Measurements from ENCODE around the gene ZNF177.

ZNF177 gene

GRCh38 chr19:9353011-9353410 lies 9.8 kb upstream of the ZNF177 start:
- H3K4me3 ChIP-seq (ENCODE audit: insufficient read depth, low read length, poor library complexity, severe bottlenecking), result no peak overlapping the region

GRCh38 chr19:9354651-9355050 lies 8.2 kb upstream of the ZNF177 start:
- no peak overlapping the region for H3K9ac ChIP-seq (ENCODE audit: low read length)
- H3K27me3 ChIP-seq (ENCODE audit: low read length), result no peaks in the 10 kb centered on the region
- no peak overlapping the region for H3K4me3 ChIP-seq (ENCODE audit: insufficient read depth, low read length, poor library complexity, severe bottlenecking)
- H4K20me1 ChIP-seq (ENCODE audit: low read depth, low read length), result no peaks in the 10 kb centered on the region
- H3K79me2 ChIP-seq (ENCODE audit: insufficient read depth, low read length), result no peaks in the 10 kb centered on the region
- H3F3A ChIP-seq (ENCODE audit: insufficient read depth), result no peaks in the 10 kb centered on the region
- H3K27ac ChIP-seq (ENCODE audit: low read depth, low read length), result no peak overlapping the region
- H3K9me2 ChIP-seq (replicated peaks; ENCODE audit: insufficient read depth, low read length), result no peaks in the 10 kb centered on the region
- H3K9me3 ChIP-seq (ENCODE audit: insufficient read depth, low read length), result peaks cover 9% of the 10 kb centered on the region; the same call in 1 of the 2 replicates
- TF ChIP-seq EZH2phosphoT487 (conservative IDR thresholded peaks at IDR 0.05; ENCODE audit: low read length) (no peak), CTCF (IDR thresholded peaks at IDR 0.05; ENCODE audit: insufficient read depth, low read length, poor library complexity, severe bottlenecking) (no peak)
- H3K36me3 ChIP-seq (ENCODE audit: low read length), result no peaks in the 10 kb centered on the region
- H3K4me2 ChIP-seq (ENCODE audit: low read depth, low read length, poor library complexity, severe bottlenecking), result no peak overlapping the region
- H2AFZ ChIP-seq (ENCODE audit: low read depth, low read length, severe bottlenecking), result no peak overlapping the region

More at GRCh38 chr19:9353011-9353410, 9.8 kb upstream of the ZNF177 start:
- Histone ChIP-seq H3K27ac (ENCODE audit: low read depth, low read length) (no peak overlapping the region), H3F3A (ENCODE audit: insufficient read depth) (no peaks in the 10 kb centered on the region), H2AFZ (ENCODE audit: low read depth, low read length, severe bottlenecking) (no peak overlapping the region), H3K36me3 (ENCODE audit: low read length) (no peaks in the 10 kb centered on the region), H3K4me2 (ENCODE audit: low read depth, low read length, poor library complexity, severe bottlenecking) (no peak overlapping the region), H4K20me1 (ENCODE audit: low read depth, low read length) (no peaks in the 10 kb centered on the region), H3K9me2 (replicated peaks; ENCODE audit: insufficient read depth, low read length) (no peaks in the 10 kb centered on the region), H3K9ac (ENCODE audit: low read length) (no peak overlapping the region), H3K9me3 (ENCODE audit: insufficient read depth, low read length) (peaks cover 9% of the 10 kb centered on the region; the same call in 1 of the 2 replicates), H3K27me3 (ENCODE audit: low read length) (no peaks in the 10 kb centered on the region), H3K79me2 (ENCODE audit: insufficient read depth, low read length) (no peaks in the 10 kb centered on the region)
- TF ChIP-seq CTCF (IDR thresholded peaks at IDR 0.05; ENCODE audit: insufficient read depth, low read length, poor library complexity, severe bottlenecking) (no peak), EZH2phosphoT487 (conservative IDR thresholded peaks at IDR 0.05; ENCODE audit: low read length) (no peak)

- no peaks in the 10 kb centered on the region for H3K9me2 ChIP-seq (replicated peaks; ENCODE audit: insufficient read depth, low read length)
- H3K79me2 ChIP-seq (ENCODE audit: insufficient read depth, low read length), result no peaks in the 10 kb centered on the region
- no peak overlapping the region for H3K4me2 ChIP-seq (ENCODE audit: low read depth, low read length, poor library complexity, severe bottlenecking)
- no peak overlapping the region for H2AFZ ChIP-seq (ENCODE audit: low read depth, low read length, severe bottlenecking)
- 0 out of 2 replicates have a peak, but pooled peaks cover 9% of the 10 kb centered on the region for H3K9me3 ChIP-seq (ENCODE audit: insufficient read depth, low read length)
- no peak for TF ChIP-seq CTCF (IDR thresholded peaks at IDR 0.05; ENCODE audit: insufficient read depth, low read length, poor library complexity, severe bottlenecking)
- no peak for TF ChIP-seq EZH2phosphoT487 (conservative IDR thresholded peaks at IDR 0.05; ENCODE audit: low read length)
- H4K20me1 ChIP-seq (ENCODE audit: low read depth, low read length), result no peaks in the 10 kb centered on the region
- H3F3A ChIP-seq (ENCODE audit: insufficient read depth), result no peaks in the 10 kb centered on the region
- no peaks in the 10 kb centered on the region for H3K27me3 ChIP-seq (ENCODE audit: low read length)
- H3K36me3 ChIP-seq (ENCODE audit: low read length), result 0 out of 2 replicates have a peak, but pooled peaks cover 2% of the 10 kb centered on the region
- H3K27ac ChIP-seq (ENCODE audit: low read depth, low read length), result no peak overlapping the region
- H3K4me3 ChIP-seq (ENCODE audit: insufficient read depth, low read length, poor library complexity, severe bottlenecking), result no peak overlapping the region
- no peak overlapping the region for H3K9ac ChIP-seq (ENCODE audit: low read length)
Measured at GRCh38 chr19:9370738-9371619, 8.2 kb downstream of the ZNF177 start.

All from SU-DHL-6 (cell line).